HG03196 (cell line): ENCODE results near the gene PSMB3.
"Not testable (repeated sequence)": the region's sequence is repeated elsewhere in the genome, so short reads cannot be mapped to it uniquely, and the experiment has no call there.

Experiments
- ATAC-seq: cut with Tn5 transposase; IDR thresholded peaks from one replicate; pipeline ENCODE4 v1.9.1; 2021; ENCODE audit not compliant: unreplicated experiment

PSMB3 gene

DNA sequence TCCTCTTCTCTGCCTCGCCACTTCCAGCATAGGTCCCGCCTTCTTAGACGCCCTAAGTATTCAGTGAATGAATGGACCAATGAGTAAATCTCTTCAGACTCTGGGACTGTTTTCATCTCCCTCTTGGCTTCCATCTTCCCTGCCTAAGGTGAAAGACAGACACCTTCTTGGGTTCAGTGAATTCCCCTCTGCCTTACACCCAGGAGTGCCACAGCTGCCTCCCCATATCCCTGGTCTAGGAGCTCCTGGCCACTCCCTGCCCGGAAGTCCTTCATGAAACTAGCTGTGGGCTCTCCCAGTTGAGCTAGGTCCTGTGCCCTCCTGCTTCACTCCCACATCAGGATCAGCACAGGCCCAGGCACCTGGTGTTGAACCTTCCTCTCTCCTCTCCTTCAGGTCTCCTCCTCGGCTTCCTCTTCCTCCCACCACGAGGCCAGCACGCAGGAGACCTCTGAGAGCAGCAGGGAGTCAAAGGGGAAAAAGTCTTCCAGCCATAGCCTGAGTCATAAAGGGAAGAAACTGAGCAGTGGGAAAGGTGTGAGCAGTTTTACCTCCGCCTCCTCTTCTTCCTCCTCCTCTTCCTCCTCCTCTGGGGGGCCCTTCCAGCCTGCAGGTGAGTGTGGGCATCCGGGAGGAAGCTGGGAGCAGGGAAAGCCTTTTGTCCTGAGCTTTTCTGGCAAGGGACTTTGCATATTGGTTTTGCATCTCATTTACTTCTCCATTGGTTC is 37.2 kb upstream of the PSMB3 start:
- no peak for ATAC-seq

- ATAC-seq: no peak
These were observed 36.1 kb upstream of the PSMB3 start for GRCh38 chr17:38716368-38717005.

DNA sequence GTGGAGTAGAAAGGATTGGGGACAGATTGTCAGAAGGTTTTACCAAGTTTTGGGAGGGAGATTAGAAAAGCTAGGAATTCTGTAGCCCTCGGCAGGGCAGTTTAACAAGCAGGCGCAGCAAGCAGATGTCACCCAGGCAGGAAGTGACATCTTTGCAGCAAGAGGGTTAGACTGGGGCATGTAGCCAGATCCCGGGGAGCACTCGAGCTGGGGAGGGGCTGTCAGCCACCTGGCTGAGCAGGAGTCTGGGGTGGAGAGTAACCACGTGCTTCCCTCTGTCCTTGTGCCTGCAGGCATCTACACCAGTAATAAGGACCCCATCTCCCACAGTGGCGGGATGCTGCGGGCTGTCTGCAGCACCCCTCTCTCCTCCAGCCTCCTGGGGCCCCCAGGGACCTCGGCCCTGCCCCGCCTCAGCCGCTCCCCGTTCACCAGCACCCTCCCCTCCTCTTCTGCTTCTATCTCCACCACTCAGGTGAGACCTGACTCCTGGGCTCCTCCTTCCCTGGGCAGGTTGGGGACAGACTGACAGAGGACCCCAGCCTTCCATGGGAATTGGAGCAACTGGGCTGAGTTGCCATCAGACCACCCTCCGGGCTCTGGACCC is 35.3 kb upstream of the PSMB3 start:
- ATAC-seq: no peak

DNA sequence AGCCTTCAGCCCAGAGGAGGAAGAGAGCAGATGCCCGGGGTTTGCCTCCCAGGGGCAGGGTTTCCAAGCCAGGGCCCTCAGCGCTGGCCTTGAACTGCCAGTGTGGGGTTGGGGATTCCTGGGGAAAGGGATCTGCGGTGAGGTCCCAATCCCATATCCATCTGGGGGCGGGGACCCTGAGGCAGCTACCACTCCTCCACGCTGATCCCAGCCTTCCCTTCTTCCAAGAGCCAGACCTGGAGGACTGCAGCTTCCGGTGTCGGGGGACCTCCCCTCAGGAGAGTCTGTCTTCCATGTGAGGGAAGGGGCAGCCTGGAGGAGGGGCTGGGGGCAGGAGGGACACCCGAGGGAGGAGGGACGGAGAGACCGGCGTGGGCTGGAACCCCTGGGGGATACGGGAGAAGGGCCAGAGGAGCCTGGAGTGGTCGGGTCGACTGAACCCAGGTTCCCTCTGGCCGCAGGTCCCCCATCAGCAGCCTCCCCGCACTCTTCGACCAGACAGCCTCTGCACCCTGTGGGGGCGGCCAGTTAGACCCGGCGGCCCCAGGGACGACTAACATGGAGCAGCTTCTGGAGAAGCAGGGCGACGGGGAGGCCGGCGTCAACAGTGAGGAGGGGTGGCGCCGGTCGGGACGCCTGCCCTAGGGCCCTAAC is 33.1 kb upstream of the PSMB3 start:
- no peak for ATAC-seq

DNA sequence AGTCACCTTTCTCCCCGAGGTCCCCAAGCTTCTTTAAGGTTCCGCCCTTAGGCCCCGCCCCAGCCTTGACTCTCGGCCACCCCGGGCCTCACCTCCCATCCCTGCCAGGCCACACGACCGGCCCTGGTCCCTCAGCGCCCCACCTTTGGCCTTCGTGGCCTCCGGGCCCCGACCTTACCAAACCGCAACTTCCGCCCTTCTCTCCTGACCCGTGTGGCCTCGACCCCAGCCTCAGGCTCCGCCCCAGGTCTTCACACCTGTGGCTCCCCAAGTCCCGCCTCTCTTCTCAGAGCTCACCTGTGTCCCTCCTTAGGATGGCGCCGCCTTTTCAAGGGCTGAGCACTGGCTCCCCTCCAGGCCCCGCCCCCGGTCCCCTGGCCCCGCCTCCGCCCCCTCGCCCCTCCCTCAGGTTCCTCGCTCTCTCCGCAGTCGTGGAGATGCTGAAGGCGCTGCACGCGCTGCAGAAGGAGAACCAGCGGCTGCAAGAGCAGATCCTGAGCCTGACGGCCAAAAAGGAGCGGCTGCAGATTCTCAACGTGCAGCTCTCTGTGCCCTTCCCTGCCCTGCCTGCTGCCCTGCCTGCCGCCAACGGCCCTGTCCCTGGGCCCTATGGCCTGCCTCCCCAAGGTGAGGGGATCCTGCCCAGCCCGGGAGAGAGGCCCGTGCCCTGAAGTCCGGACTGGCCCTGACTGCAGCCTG is 32.4 kb upstream of the PSMB3 start:
- no peak for ATAC-seq

GRCh38 chr17:38720941-38721340 is 31.6 kb upstream of the PSMB3 start:
- no peak for ATAC-seq

GRCh38 chr17:38721802-38722201 is 30.7 kb upstream of the PSMB3 start:
- ATAC-seq: no peak

DNA sequence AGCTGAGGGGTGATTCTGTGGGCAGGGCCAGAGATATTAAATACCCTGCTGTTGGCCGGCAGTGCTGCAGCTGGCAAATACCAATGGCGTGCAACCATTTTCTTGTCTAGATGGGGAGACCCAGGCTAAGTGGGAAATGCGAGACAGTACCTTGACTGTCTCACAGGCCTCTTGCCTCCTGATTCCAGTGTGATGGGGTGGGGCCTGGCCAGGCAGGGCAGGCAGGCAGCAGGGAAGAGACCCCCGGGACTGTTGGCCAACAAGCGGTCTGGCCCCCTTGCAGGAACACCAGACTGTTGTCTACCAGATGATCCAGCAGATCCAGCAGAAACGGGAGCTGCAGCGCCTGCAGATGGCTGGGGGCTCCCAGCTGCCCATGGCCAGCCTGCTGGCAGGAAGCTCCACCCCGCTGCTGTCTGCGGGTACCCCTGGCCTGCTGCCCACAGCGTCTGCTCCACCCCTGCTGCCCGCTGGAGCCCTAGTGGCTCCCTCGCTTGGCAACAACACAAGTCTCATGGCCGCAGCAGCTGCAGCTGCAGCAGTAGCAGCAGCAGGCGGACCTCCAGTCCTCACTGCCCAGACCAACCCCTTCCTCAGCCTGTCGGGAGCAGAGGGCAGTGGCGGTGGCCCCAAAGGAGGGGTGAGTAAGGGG is 28.1 kb upstream of the PSMB3 start:
- ATAC-seq: no peak

DNA sequence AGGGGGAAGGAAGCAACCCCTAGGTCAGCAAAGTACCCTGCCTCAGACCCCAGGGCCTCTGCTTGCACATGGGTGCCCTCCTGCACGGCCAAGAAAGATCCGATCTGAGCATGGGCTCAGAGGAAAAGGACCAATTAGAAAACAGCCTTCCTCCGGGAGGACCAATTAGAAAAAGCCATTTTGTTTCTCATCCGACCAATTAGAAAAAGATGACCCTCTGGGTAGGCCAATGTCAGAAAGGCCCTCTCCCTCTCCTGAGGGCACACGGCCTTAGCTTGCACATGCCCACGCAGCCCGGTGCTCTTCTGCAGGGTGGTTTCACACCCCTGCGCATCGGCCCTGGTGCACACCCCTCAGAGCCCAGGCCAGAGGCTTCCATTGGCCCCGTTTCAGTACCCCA is 27.5 kb upstream of the PSMB3 start:
- no peak for ATAC-seq

GRCh38 chr17:38726145-38726544 is 26.4 kb upstream of the PSMB3 start:
- not testable (repeated sequence) for ATAC-seq

- ATAC-seq: no peak
These were observed 24.8 kb upstream of the PSMB3 start for GRCh38 chr17:38727736-38728135.

- no peak for ATAC-seq
These were observed 24.2 kb upstream of the PSMB3 start for GRCh38 chr17:38728290-38728831.

GRCh38 chr17:38729368-38729885 is 23.1 kb upstream of the PSMB3 start:
- no peak for ATAC-seq

- ATAC-seq: peak; percentile 74
These were observed 22.5 kb upstream of the PSMB3 start, which contains the start of gene CISD3 for GRCh38 chr17:38729886-38730525. TSS of gene CISD3 (plus strand) at chr17:38730341. CDS start at chr17:38730359, 18 bp downstream.

DNA sequence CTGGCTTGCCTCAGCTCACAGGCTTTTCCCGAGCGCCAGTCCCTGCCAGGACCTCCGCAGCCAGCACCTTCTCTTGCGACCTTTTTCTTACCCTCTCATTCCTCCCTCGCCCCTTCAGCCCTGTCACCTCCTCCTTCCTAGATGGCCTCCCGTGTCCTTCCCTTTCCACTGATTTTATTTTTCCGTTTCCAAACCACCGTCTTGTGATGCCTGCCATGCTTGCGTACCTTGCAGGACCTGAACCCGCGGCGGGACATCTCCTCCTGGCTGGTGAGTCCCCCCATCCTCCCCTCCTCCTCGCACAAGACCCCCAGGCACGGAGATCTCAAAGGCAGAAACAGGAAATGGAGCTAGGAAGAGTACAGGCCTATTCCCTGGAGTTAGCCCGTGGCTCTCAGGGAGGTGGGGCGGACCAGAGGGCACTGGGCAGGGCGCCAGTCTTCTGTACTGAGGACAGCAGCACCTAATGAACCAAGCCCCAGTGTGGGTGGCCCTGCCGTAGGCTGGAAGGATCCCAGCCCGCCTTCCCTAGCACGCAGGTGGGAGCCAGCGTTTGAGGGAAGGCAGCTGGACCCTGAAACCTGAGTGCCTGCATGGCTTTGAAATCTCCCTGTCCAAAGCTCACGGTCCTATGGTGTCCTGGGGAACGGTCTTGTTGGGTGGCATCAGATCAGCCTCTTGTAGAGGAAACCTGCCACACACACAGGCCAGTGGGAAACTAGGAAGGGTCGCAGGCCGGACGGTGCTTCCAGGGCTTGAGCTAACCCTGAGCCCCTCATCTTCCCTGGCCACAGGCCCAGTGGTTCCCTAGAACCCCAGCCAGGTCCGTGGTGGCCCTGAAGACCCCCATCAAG is 21.8 kb upstream of the PSMB3 start:
- ATAC-seq: no peak

DNA sequence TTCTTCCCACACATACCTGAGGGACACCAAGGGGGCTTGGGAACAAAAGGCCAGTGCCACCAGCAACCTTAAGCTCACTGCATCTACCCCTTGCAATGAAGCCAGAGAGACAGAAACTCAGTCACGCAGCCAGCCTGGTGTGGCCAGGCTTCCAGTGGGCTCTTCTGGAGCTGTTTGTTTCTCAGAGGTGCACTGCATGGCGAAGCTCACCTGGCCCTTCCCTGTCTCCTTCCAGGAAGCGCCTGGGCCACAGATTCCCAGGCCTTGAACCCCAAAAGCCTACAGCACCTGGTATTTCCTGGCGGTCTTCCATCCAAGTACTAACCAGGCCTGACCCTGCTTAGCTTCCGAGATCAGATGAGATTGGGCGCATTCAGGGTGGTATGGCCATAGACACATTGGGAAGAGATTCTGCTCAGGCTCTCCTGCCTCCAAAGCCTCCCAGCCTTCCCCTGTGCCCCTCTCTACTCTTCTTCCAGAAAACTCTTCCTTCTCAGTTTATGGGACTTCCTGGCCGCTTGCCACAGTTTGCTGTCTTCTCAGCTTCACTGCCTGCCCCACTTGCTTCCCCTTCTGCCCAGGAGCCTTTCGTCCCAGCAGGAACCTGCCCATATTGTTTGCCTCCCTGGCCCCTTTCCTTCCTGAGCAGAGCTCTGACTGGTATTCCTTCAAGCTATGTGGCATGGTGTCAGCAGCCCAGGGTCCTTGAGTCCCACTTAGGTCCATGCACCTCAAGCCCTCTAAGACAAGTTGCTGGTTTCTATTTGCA is 20.8 kb upstream of the PSMB3 start:
- no peak for ATAC-seq

- ATAC-seq: no peak
These were observed 19.9 kb upstream of the PSMB3 start for GRCh38 chr17:38732376-38733281.
